OCI-LY1 (cell line): ENCODE measurements around the gene ZRSR2.
A peak's percentile ranks its signal among the peaks of the same experiment; 100 is the strongest.

Source experiments
- EZH2 ChIP-seq: fragments of 200-600 bp; sonication (generic), shearing (Covaris generic); IDR thresholded peaks from 2 replicates; pipeline ENCODE4 v1.8.0; 2017; ENCODE audit warnings: borderline replicate concordance, mixed run types, mild to moderate bottlenecking, antibody characterized with exemption, low read length, moderate library complexity, mixed read lengths
- TF ChIP-seq, protein P1 (sequence below): fragments of 200-600 bp; sonication (generic), shearing (Covaris generic); IDR thresholded peaks from 2 replicates; pipeline ENCODE4 v1.5.1; 2017; ENCODE audit warnings: mild to moderate bottlenecking, antibody characterized with exemption, low read length, moderate library complexity, mixed read lengths

DNA sequence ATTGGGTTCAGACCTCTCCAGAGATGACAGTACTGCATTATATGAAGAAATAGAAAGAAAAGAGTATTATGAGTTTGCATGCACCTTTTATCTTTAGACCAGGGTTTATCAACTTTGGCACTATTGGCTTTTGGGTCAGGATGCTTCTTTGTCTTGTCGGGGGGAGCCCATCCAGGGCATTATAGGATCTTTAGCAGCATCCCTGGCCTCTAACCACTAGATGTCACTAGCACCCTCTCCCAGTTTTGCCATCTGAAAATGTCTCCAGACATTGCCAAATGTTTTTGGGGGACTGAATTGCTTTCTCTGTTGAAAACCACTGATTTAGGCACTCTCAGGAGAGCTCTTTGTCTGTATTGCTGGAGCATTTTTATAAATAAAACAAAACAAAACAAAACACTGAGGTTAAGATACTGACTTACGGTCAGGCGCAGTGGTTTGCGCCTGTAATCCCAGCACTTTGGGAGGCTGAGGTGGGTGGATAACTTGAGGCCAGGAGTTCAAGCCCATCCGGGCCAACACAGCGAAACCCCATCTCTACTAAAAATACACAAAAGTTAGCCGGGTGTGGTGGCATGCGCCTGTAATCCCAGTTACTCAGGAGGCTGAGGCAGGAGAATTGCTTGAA, 28.6 kb upstream of the ZRSR2 start:
- TF ChIP-seq, protein P1, sequence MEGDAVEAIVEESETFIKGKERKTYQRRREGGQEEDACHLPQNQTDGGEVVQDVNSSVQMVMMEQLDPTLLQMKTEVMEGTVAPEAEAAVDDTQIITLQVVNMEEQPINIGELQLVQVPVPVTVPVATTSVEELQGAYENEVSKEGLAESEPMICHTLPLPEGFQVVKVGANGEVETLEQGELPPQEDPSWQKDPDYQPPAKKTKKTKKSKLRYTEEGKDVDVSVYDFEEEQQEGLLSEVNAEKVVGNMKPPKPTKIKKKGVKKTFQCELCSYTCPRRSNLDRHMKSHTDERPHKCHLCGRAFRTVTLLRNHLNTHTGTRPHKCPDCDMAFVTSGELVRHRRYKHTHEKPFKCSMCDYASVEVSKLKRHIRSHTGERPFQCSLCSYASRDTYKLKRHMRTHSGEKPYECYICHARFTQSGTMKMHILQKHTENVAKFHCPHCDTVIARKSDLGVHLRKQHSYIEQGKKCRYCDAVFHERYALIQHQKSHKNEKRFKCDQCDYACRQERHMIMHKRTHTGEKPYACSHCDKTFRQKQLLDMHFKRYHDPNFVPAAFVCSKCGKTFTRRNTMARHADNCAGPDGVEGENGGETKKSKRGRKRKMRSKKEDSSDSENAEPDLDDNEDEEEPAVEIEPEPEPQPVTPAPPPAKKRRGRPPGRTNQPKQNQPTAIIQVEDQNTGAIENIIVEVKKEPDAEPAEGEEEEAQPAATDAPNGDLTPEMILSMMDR, result peak; percentile 61
- TF ChIP-seq EZH2, result no peak
